ENCODE results near the gene CDC42EP5. TPM values are rescaled to one million over a fixed set of nuclear protein-coding genes. Genes with fewer than 3 reads are reported as not detected.

CDC42EP5 gene
- total RNA-seq, 1 donor from 2014 or later = 18.2 TPM

DNA sequence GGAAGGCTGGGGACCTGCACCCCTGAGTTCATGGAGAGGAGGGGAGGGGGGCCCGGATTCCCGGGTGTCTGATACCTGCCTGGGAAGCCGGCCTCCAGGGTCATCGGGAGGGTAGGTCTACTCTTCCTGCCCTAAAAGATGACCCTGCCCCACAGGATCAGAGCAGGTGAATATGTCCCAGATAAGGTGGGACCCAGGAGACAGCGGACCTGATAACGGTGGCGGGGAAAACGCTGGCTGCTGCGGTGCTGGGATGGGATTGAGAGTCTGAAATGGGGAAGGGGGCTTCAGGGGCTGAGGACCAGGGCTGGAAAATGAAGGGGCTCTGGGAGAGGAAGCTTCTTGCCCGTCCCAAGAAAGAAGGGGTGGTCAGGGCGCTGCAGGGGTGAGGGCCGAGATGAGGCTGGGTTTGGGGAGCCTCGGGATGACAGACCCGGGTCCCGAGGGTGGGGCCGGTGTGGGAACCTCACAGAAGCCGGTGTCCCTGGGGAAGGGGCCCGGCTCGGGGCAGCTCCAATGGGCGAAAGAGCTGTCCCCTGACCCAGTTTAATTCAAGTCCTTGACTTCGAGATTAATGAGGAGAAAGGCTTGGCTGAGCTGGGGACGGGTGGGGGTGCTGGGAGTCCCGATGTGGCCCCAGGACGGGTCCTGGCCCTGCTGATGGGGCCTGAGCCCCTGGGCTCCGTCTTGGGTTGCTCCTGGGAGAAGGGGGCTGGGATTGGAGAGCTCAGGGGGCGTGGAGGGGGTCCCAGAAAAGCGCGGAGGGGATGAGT, 57.0 kb downstream of the CDC42EP5 start:
- DNase-seq (ENCODE audit: low read depth) (no peak), FAIRE-seq (no peak)
- no peak overlapping the region for H3K4me3 ChIP-seq (ENCODE audit: low read depth, low read length)
- no peaks in the 10 kb centered on the region for H3K36me3 ChIP-seq (ENCODE audit: control insufficient read depth, insufficient read depth, low read length)
- TF ChIP-seq, protein P1, sequence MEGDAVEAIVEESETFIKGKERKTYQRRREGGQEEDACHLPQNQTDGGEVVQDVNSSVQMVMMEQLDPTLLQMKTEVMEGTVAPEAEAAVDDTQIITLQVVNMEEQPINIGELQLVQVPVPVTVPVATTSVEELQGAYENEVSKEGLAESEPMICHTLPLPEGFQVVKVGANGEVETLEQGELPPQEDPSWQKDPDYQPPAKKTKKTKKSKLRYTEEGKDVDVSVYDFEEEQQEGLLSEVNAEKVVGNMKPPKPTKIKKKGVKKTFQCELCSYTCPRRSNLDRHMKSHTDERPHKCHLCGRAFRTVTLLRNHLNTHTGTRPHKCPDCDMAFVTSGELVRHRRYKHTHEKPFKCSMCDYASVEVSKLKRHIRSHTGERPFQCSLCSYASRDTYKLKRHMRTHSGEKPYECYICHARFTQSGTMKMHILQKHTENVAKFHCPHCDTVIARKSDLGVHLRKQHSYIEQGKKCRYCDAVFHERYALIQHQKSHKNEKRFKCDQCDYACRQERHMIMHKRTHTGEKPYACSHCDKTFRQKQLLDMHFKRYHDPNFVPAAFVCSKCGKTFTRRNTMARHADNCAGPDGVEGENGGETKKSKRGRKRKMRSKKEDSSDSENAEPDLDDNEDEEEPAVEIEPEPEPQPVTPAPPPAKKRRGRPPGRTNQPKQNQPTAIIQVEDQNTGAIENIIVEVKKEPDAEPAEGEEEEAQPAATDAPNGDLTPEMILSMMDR (IDR thresholded peaks at IDR 0.05; ENCODE audit: insufficient read depth, low read length, severe bottlenecking) = no peak
- H3K27me3 ChIP-seq (ENCODE audit: control insufficient read depth, insufficient read depth, low read length) = peaks cover 16% of the 10 kb centered on the region

DNA sequence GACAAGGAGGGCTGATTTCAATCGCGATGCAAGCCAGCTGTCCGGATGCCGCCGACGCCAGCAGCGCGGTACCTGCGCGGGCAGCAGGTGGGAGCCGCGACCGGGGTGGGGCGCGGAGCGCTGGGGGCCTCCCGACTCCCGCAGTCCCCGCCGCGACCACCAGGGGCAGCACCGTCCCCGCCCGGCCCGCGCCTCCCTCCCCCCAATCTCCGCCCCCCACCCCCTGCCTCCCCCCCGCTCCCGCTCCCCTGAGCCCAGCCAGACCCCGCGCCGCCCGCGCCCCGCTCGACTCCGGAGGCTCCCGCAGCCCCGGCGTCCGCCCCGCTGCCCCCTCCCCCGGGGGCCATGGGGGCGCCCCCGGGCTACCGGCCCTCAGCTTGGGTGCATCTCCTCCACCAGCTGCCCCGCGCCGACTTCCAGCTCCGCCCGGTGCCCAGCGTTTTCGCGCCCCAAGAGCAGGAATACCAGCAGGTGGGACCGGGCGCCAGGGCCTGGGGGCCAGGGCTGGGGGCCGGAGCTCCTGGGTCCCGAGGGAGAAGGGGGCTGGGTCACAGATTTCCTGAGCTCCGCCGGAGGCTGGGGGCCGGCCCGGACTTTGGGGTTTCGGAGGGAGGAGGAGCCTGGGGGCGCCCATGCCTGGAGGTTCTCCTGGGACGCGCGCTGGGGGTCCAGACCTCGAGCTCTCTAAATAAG, 57.7 kb downstream of the CDC42EP5 start, which contains the start of gene TTYH1:
TTYH1 (plus strand) TSS at position 257 of the 693 bp plus-strand sequence; CDS start at position 346, 89 bp downstream.
- Histone ChIP-seq H3K4me3 (ENCODE audit: low read depth, low read length) (no peak within 1 kb of the TSS), H3K27me3 (ENCODE audit: control insufficient read depth, insufficient read depth, low read length) (peaks cover 11% of the 10 kb centered on the region), H3K36me3 (ENCODE audit: control insufficient read depth, insufficient read depth, low read length) (no peaks in the 10 kb centered on the region)
- FAIRE-seq (no peak), DNase-seq (ENCODE audit: low read depth) (no peak)
- TF ChIP-seq, protein P1 (IDR thresholded peaks at IDR 0.05; ENCODE audit: insufficient read depth, low read length, severe bottlenecking) = no peak

Other genes with a start within 250 kb of the CDC42EP5 start
- not detected in 2 replicates for gene LILRA6, start 230.5 kb downstream of the CDC42EP5 start, total RNA-seq
- gene LILRB5, start 216.0 kb downstream of the CDC42EP5 start, total RNA-seq = not detected in 2 replicates
- not detected in 2 replicates for gene LILRB2, start 192.2 kb downstream of the CDC42EP5 start, total RNA-seq
- not detected in 2 replicates for gene LILRA5, start 160.1 kb downstream of the CDC42EP5 start, total RNA-seq
- gene LILRA4, start 134.1 kb downstream of the CDC42EP5 start, total RNA-seq = not detected in 2 replicates
- gene LAIR1, start 108.4 kb downstream of the CDC42EP5 start, total RNA-seq = not detected in 2 replicates
- gene TTYH1, start 57.8 kb downstream of the CDC42EP5 start, total RNA-seq = 0.26 TPM in 1 of 2 replicates, not detected in the other
- gene LENG8, start 24.1 kb downstream of the CDC42EP5 start, total RNA-seq = 26.3 and 37.8 TPM in 2 replicates
- gene LENG9, start 9.5 kb downstream of the CDC42EP5 start, total RNA-seq = 6.5 and 15.0 TPM in 2 replicates
- gene LAIR2, start 29.5 kb upstream of the CDC42EP5 start, total RNA-seq = not detected in 2 replicates
- gene LILRA2, start 100.5 kb upstream of the CDC42EP5 start, total RNA-seq = not detected in 2 replicates
- gene LILRA1, start 120.3 kb upstream of the CDC42EP5 start, total RNA-seq = not detected in 2 replicates
- gene LILRB1, start 157.2 kb upstream of the CDC42EP5 start, total RNA-seq = not detected in 2 replicates
- not detected in 2 replicates for gene LILRB4, start 189.7 kb upstream of the CDC42EP5 start, total RNA-seq